ENCODE results near the gene PLA2G4F. TPM values are rescaled to one million over a fixed set of nuclear protein-coding genes. Genes with fewer than 3 reads are reported as not detected.

PLA2G4F gene
- total RNA-seq, 4 donors from 2014 or later: 3.9 to 24.8 (median 14.1) TPM

- TF ChIP-seq CTCF (IDR thresholded peaks at IDR 0.05): no peak
- no peak for TF ChIP-seq POLR2A (IDR thresholded peaks at IDR 0.05)
- H3K36me3 ChIP-seq: no peaks in the 10 kb centered on the region
- no peaks in the 10 kb centered on the region for H3K9me3 ChIP-seq
- peaks cover 0 to 3% of the 10 kb centered on the region in 2 donors for H3K4me1 ChIP-seq
- H3K4me3 ChIP-seq (replicated peaks in 1 of 3): no peak overlapping the region
- intact Hi-C loops (cut with DNase I): no loop called here
- H3K27me3 ChIP-seq: no peaks in the 10 kb centered on the region
- H3K27ac ChIP-seq: no peak overlapping the region
- no peak for DNase-seq
- WGBS, 2 donors: 96 to 97% methylated on average over 4 of the region's 4 CpGs
These were observed 66.5 kb downstream of the PLA2G4F start for GRCh38 chr15:42089942-42090341.

MicroRNAs encoded within 50 kb of the gene (microRNA counts, 767-probe panel; counts per million panel counts)
- microRNA hsa-miR-627: 0 to 2,199 counts per million in 2 donors

Small RNAs within 50 kb of the gene (microRNA-seq; reads per million reads assigned to microRNA genes)
- gene MIR627: 7.7 reads per million, percentile 21 among the genes with 10 or more reads in this experiment

Small RNAs within 50 kb of the gene (small RNA-seq; reads per million reads assigned to genes)
- not detected for gene MIR627

Other genes starting within 250 kb of the PLA2G4F start
- gene EHD4, start 184.1 kb downstream of the PLA2G4F start, total RNA-seq: 10 to 100 TPM; 29.7 to 66.7 (median 37.9) TPM
- gene PLA2G4E, start 135.6 kb downstream of the PLA2G4F start, total RNA-seq: not detected
- gene PLA2G4D, start 62.1 kb downstream of the PLA2G4F start, total RNA-seq: not detected
- gene VPS39, start 51.7 kb upstream of the PLA2G4F start, total RNA-seq: 100 to 1,000 TPM in 2 of 4 donors, 10 to 100 TPM in 2; 75.0 to 156 (median 107) TPM
- gene GANC, start 116.6 kb upstream of the PLA2G4F start, total RNA-seq: 10 to 100 TPM; 19.9 to 49.4 (median 22.2) TPM
- gene TMEM87A, start 116.8 kb upstream of the PLA2G4F start, total RNA-seq: 100 to 1,000 TPM; 106 to 187 (median 125) TPM
- gene CAPN3, start 202.9 kb upstream of the PLA2G4F start, total RNA-seq: 1 to 10 TPM; 3.0 to 6.8 (median 4.0) TPM